NCI-H187 (cell line): ENCODE measurements around the gene CAMTA2.
"Not testable (repeated sequence)": the region's sequence is repeated elsewhere in the genome, so short reads cannot be mapped to it uniquely, and the experiment has no call there.

ENCODE experiments used
- DNase-seq, 2 experiments: peaks; one replicate each; lab custom pipeline; 2025; lab: John Stamatoyannopoulos, UW

The CAMTA2 gene

GRCh38 chr17:4926577-4927335, 60.7 kb downstream of the CAMTA2 start:
- not testable (repeated sequence) for DNase-seq

- DNase-seq = no peak
Observed at GRCh38 chr17:4921320-4921719, 66.2 kb downstream of the CAMTA2 start.

- no peak for DNase-seq
Observed at GRCh38 chr17:4920351-4921048, 67.0 kb downstream of the CAMTA2 start.

- DNase-seq = no peak
Observed at GRCh38 chr17:4919511-4920047, 67.9 kb downstream of the CAMTA2 start.
